Measurements from ENCODE around the gene BMI1.

The BMI1 gene

GRCh38 chr10:22319980-22320558 lies 830 bp upstream of the BMI1 start:
- DNase-seq, result no peak

GRCh38 chr10:22321156-22321923 lies 441 bp downstream of the BMI1 start:
- DNase-seq, result peak; percentile 61 to 73

- peak in 1 of 2 donors; percentile 16 for DNase-seq
Measured at GRCh38 chr10:22321924-22322640, 1.2 kb downstream of the BMI1 start.

- DNase-seq, result no peak
Measured at GRCh38 chr10:22322641-22323160, 1.8 kb downstream of the BMI1 start.

GRCh38 chr10:22323538-22324305 lies 2.8 kb downstream of the BMI1 start:
- no peak for DNase-seq

- no peak for DNase-seq
Measured at GRCh38 chr10:22324413-22324812, 3.5 kb downstream of the BMI1 start.

GRCh38 chr10:22324893-22325271 lies 4.0 kb downstream of the BMI1 start:
- DNase-seq, result no peak

- DNase-seq, result peak; percentile 25 to 31
Measured at GRCh38 chr10:22325272-22326144, 4.6 kb downstream of the BMI1 start.

- no peak for DNase-seq
Measured at GRCh38 chr10:22326145-22326702, 5.3 kb downstream of the BMI1 start.

GRCh38 chr10:22329150-22329549 lies 8.3 kb downstream of the BMI1 start:
- no peak for DNase-seq

- no peak for DNase-seq
Measured at GRCh38 chr10:22332116-22332692, 11.3 kb downstream of the BMI1 start.

GRCh38 chr10:22333167-22333974 lies 12.5 kb downstream of the BMI1 start:
- DNase-seq, result peak in 1 of 2 donors; percentile 63

- DNase-seq, result no peak
Measured at GRCh38 chr10:22333975-22334282, 13.0 kb downstream of the BMI1 start.

- no peak for DNase-seq
Measured at GRCh38 chr10:22334414-22335172, 13.7 kb downstream of the BMI1 start.

- peak; percentile 32 to 65 for DNase-seq
Measured at GRCh38 chr10:22335173-22335933, 14.5 kb downstream of the BMI1 start.

GRCh38 chr10:22338185-22338900 lies 17.4 kb downstream of the BMI1 start:
- DNase-seq, result peak in 1 of 2 donors; percentile 25

- DNase-seq, result no peak
Measured at GRCh38 chr10:22338931-22339330, 18.0 kb downstream of the BMI1 start.

- no peak for DNase-seq
Measured at GRCh38 chr10:22339761-22340328, 18.9 kb downstream of the BMI1 start.
